Subcutaneous adipose tissue (tissue), 4 donors: ENCODE measurements around the gene MEAF6. TPM values are rescaled to one million over a fixed set of nuclear protein-coding genes. Genes with fewer than 3 reads are reported as not detected.

Experiments used
- total RNA-seq, 4 donors: library from RNA; depleted of rRNA; stranded (reverse); fragments of >200 nt; gene quantifications; one replicate each; pipeline ENCODE4 v1.1.0, GENCODE V29; 2016
- TF ChIP-seq, protein P1 (sequence below): fragments of 450-650 bp; IDR thresholded peaks from one replicate; pipeline ENCODE4 v1.5.1; 2016; ENCODE audit warnings: low read depth, mild to moderate bottlenecking, control low read depth, antibody characterized with exemption, moderate library complexity

MEAF6 gene
- total RNA-seq, 4 donors from 2014 or later = 48.3 to 60.8 (median 56.1) TPM

DNA sequence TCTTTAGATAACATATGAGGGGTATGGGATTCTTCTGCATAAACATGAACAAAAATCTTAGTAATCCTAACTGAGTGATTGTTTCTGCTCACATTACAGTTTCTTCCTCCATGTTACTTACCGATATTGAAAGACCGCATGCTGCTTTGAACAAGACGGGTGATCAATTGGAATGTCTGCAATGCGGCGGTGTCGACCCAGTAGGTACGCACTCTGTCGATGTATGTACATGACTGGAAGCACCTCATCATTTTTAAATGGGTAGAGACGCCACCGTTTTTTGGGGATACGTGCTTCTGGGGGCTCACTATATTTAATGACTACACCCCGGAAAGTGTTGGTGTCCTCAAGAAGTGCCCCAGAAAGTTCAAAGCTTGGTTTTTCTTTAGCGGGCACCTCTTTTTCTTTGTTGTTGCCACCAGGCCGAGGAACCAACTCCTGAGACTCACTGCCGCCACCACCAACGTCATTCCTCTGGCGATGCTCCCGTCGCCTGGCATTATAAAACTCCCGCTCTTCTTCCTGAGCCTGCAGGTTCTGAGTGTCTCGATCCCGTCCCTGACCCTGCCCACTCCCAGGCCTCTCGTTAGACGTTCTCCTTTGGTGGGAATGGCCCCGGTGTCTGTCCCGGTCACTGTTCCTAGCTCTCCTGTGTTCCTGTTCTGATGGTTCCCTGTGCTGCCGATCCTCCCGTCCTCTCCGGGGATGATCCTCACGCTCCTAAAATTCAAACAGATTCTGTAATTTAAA is 25.6 kb upstream of the MEAF6 start:
- TF ChIP-seq, protein P1, sequence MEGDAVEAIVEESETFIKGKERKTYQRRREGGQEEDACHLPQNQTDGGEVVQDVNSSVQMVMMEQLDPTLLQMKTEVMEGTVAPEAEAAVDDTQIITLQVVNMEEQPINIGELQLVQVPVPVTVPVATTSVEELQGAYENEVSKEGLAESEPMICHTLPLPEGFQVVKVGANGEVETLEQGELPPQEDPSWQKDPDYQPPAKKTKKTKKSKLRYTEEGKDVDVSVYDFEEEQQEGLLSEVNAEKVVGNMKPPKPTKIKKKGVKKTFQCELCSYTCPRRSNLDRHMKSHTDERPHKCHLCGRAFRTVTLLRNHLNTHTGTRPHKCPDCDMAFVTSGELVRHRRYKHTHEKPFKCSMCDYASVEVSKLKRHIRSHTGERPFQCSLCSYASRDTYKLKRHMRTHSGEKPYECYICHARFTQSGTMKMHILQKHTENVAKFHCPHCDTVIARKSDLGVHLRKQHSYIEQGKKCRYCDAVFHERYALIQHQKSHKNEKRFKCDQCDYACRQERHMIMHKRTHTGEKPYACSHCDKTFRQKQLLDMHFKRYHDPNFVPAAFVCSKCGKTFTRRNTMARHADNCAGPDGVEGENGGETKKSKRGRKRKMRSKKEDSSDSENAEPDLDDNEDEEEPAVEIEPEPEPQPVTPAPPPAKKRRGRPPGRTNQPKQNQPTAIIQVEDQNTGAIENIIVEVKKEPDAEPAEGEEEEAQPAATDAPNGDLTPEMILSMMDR = no peak

DNA sequence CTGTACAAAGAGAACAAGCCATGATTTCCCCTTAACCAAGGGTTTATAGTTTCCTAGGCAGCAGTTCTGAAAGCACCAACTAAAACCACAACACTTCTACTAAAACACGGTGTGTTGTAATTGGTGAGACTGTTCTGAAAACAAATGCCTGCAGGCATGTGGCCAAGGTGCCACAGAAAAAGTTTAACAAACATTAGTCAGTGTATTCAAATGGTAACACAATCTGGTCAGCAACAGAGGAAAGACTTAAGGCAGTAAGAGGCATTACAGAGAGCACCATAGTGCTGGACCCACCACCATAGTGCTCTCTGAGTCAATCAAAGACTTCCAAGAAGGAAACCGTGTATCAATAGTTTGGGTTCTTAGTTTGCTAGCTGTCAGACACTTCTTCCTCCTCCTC is 22.8 kb upstream of the MEAF6 start:
- TF ChIP-seq, protein P1 = no peak

- TF ChIP-seq, protein P1 = no peak
Measured at GRCh38 chr1:37533317-37534093, 18.9 kb upstream of the MEAF6 start.

GRCh38 chr1:37519613-37520012 is 5.0 kb upstream of the MEAF6 start:
- TF ChIP-seq, protein P1 = no peak

DNA sequence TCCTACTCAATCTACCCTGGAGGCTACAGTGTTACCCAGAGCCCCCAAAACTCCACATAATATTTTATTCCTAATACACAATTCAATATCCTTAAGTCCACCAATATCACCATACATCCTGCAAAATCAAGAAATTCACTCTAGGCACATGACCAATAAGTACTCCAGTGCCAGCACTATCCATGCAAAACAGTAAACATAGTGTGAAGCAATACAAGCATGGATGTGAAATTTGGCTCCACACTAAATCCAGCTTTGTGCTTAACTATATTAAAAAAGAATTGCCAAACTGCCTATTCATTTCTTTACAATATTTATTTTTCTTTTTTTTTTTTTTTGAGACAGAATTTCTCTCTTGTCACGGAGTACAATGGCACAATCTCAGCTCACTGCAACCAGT is 3.0 kb upstream of the MEAF6 start:
- TF ChIP-seq, protein P1 = no peak

GRCh38 chr1:37515185-37516034 is 844 bp upstream of the MEAF6 start:
- TF ChIP-seq, protein P1 = no peak
